Endothelial cell of umbilical vein (primary cell): Measurements from ENCODE around the gene CPNE8.

Experiments
- CTCF ChIP-seq, 2 donors: IDR thresholded peaks; 1 replicate in 1 of 2; 2 replicates in 1 of 2; pipeline ENCODE4 v1.5.1; 2011; ENCODE audit warnings: low read length in 2 of 2, mild to moderate bottlenecking in 2 of 2, moderate library complexity in 2 of 2, control low read depth in 1 of 2, inconsistent platforms in 1 of 2, low read depth in 1 of 2; ENCODE audit not compliant: insufficient read depth in 1 of 2; ENCODE audit errors: extremely low read depth in 1 of 2
- POLR2A ChIP-seq: IDR thresholded peaks from 2 replicates; pipeline ENCODE4 v1.6.1; 2012; ENCODE audit warnings: low read depth, mild to moderate bottlenecking, control low read depth, low read length
- POLR2AphosphoS5 ChIP-seq: IDR thresholded peaks from 2 replicates; pipeline ENCODE4 v1.6.1; 2012; ENCODE audit warnings: low read depth, mild to moderate bottlenecking, control low read depth, low read length, moderate library complexity; ENCODE audit not compliant: insufficient read depth

GRCh38 chr12:38736821-38737220 lies 168.6 kb downstream of the CPNE8 start:
- TF ChIP-seq POLR2AphosphoS5: no peak
- no peak for TF ChIP-seq CTCF (IDR thresholded peaks at IDR 0.05; ENCODE audit: extremely low read depth in 1 of 2, insufficient read depth in 1 of 2, low read depth in 1 of 2, low read length in 2 of 2)
- no peak for TF ChIP-seq POLR2A
